Stimulated activated CD8-positive, alpha-beta memory T cell treated with anti-CD3 and anti-CD28 coated beads, Interleukin-15, amount 100 ng/mL, for 4 hours (primary cell): ENCODE results near the gene THAP9.
"Not testable (repeated sequence)": the region's sequence is repeated elsewhere in the genome, so short reads cannot be mapped to it uniquely, and the experiment has no call there.

Experiments used
- DNase-seq, 2 donors: peaks; one replicate each; pipeline ENCODE4 v3.0.0-alpha.2; 2020; ENCODE audit warnings: low read depth in 2 of 2

THAP9 gene

DNA sequence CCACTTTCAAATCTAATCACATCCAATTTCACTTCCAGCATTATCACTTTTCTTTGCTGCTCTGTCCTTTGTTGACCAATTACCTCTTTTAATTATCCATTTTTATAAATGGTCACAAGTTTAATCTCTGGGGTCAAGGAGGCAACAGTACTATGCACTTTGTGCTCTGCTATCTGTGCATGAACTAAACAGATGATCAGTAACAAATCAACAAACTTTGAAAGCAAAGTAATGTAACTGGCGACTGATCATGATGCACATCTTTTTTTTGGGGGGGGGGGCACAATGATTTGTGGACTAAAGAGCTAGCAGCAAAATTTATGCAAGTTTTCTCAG is 8.1 kb upstream of the THAP9 start:
- DNase-seq: no peak

DNA sequence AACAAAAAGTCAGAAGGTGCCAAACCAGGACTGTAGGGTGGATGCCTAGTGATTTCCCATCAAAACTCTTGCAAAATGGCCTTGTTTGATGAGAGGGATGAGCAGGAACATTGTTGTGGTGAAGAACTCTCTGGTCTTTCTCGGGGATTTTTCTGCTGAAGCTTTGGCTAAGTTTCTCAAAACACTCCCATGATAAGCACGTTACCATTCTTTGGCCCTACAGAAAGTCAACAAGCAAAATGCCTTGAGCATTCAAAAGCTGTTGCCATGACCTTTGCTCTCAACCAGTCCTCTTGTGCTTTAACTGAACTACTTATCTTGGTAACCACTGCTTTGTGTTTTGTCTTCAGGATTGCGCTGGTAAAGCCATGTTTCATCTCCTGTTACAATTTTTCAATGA is 6.6 kb upstream of the THAP9 start:
- no peak for DNase-seq

DNA sequence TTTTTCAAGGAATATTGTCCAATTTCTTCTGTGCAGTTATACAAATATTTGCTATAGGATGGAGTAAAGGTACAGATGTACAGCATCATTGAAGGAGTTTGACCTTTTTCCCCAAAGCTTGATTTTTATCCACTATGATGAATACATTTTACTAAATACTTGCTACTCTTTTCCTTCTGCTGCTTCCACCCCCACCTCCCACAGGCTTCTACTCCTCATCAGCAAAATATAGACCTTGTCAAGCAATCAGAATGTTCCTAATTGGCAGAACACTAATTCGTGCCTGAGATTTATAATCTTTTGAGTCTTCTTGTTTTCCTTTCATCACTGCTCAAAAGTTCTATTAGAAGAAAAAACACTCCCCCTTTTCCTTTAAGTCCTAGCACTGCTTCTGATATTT is 3.8 kb upstream of the THAP9 start:
- DNase-seq: no peak

DNA sequence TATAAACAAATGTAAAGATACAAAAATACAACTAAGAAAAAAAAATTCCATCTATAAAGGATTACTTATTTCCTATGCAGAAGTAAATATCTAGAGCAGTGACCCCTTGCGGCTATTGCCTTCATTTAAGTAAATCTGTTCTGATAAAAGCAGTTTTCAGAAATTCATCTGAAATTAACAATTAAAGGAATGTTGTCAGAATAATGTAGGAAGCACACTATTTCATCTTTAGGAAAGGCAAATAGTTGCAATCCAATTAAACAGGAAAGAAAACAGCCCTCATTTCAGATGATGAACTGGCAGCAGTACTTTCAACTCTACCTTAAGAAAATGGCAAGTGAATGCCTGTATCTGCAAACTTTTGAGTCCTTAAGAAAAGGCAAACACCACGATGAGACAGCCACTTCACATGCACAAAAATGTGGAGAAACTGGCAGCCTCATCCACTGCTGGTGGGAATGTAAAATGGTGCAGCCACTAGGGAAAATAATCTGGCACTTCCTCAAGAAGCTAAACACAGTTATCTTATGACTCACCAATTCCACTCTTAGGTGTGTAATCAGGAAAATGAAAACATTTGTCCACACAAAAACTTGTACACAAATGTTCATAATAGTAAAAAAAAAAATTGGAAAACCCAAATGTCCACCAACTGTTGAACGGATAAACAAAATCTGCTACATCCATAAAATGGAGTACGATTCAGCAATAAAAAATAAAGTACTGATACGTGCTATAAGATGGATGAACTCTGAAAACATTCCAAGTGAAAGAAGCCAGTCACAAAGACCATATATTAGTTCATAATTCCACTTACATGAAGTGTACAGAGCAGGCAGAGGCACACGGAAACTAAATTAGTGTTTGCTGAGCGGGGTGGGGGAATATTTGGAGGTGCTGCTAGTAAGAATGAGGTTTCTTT is 2.0 kb upstream of the THAP9 start:
- no peak for DNase-seq

DNA sequence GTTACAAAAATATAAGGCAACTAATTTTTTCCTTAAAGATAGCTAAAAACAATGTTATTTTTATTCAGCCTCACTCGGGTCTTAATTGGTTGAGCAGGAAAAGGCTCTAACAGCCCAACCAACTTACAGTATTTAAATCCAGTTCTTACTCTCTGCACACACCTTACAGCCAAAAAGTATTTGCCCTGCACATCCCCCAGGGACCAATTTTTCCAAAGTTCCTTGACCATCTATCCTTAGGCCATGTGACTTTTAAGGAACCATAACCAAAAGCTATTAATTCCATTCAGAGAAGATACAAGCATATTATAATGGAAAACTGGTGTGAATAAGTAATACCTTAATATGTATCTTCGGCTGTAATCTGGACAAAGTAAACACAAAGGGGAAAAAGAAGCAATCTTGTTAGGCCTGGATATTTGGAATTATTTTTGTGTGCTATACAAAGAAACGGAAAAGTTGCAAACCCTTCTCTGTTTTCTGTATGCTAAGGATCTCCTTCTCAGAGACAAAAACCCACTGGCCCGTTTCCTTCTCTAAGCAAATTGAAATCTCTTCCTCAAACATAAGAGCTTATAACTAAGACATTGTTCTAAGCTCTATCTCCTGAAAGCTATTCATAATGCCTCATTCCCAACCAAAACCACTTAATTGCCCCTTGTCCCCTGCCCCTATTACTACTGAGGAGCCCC is 1.0 kb upstream of the THAP9 start:
- DNase-seq: no peak

DNA sequence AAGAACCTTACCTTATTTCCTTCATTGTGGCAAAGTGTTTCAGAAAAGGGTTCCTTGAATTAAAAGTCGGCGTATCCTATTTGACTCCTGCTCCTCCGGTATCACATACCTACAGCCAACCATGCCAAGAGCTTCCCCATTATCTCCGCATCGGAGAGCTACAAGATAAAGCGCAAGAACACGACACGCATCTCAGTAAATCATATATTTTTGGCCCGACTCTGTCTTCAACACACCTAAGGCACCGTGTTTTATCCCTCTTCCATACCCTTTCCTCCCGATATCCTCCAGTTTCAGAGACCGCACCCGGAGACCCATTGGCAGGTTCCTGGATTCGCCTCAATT is 497 bp upstream of the THAP9 start:
- DNase-seq: no peak

DNA sequence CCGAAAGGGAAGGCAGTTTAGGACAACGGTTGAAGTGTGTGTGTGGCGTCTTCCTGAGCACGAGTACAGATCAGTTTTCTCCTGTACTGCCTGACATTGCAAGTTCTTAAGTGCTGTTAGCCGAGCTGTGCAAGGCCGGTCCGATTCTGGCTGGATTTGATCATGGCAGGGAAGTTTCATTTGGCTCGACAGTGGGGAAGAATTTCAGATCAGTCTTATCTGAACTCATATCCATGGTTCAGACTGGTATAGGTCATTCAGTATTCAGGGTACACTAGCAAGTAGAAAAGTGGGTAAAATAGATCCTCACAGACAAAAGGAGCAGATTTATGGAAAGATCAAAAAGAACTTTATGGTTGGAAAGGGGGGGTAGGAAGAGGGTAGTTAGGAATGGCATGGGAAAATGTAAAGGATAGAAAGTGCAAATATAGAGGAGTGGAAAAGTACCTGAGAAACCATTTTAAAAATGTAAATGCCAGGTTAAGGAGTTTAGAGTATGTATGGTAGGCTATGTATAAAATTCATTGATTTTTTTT is 716 bp downstream of the THAP9 start:
- no peak for DNase-seq

DNA sequence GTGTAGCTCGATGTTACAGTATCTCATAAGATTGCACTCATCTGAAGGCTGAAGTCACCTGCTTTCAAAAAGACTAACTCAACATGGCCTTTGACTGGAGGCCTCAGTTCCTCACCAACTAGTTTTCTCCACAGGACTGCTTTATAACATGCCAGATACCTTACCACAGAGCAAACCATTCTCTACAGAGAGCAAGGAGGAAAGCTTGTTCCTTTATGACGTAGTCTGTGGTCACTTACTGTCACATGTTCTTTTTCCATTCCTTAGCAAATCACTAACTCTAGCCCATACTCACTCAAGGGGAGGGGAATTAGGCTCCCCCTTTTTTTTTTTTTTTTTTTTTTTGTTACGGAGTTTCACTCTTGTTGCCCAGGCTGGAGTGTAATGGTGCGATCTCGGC is 3.2 kb downstream of the THAP9 start:
- no peak for DNase-seq

DNA sequence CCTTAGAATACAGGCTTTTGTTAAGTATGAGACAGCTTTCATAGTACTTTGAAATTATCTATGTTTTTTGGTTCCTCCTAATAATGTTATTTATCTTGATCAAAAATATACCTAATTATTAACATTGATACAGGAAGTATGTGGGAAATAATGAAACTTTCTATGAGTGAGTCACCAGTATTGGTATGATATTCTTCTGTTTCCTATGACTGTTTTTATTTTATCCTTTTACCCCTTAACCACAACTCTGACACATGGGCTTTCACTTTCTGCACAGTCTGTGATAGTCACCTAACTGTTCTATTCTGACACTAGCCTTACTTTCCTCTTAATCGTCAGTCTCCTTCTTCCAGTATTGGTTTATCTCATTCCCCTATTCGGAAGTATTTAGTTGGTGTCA is 4.7 kb downstream of the THAP9 start:
- peak in 1 of 2 donors; percentile 34 for DNase-seq

DNA sequence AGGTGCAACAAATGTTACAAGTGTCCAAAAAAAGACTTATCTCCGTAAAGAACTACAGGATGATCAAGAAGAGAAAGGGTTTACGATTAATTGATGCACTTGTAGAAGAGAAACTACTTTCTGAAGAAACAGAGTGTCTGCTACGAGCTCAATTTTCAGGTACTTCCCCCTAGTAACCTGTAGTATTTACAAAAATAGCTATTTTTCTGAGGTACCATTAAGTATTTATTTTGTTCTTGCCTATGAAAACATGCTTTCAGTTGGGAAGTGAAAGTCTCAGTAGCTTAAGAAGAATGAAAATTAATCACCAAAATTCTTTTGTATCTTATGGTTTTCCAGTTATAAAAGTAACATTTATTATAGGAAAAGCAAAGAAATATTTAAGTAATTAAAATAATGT is 5.9 kb downstream of the THAP9 start:
- no peak for DNase-seq

DNA sequence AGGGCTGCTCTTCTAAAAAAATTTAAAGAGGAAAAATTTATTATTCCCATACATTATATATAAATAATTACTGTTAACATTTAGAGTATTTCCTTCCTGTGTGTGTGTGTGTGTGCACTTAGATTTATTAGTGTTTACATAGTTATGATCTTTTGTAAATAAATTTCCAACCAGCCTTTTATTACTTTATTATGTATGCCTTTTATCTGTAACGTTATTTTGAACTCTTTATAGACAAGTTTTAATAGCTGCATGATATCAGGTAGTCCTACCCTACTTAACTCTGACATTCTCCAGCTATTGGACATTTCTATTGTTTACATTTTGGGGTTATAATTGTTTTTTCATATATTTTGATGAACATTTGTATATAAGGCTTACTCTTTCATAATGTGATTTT is 8.8 kb downstream of the THAP9 start:
- no peak for DNase-seq

DNA sequence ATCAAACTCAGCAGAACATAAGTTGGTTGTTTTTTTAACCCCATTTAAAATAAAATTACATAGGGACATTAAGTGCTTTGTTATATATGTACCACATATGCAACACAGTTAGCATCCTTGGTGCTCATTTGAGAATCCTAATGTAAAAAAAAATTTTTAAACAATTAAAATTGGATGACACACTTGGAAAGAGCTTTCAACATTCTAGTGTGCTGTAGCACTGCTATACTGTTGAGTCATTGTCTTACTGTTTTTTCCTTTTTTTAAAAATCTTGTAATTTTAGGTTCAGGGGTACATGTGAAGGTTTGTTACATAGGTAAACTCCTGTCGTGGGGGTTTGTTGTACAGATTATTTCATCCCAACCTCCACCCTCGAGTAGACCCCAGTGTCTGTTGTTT is 12.8 kb downstream of the THAP9 start:
- DNase-seq: no peak

DNA sequence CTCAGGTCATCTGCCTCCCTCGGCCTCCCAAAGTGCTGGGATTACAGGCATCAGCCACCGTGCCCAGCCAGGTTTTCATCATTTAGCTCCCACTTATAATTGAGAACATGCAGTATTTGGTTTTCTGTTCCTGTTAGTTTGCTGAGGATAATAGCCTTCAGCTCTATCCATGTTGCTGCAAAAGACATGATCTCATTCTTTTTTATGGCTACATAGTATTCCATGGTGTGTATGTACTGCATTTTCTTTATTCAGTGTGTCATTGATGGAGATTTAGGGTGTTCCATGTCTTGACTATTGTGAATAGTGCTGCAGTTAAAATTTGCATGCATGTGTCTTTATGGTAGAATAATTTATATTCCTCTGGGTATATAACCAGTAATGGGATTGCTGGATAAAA is 13.4 kb downstream of the THAP9 start:
- not testable (repeated sequence) for DNase-seq

DNA sequence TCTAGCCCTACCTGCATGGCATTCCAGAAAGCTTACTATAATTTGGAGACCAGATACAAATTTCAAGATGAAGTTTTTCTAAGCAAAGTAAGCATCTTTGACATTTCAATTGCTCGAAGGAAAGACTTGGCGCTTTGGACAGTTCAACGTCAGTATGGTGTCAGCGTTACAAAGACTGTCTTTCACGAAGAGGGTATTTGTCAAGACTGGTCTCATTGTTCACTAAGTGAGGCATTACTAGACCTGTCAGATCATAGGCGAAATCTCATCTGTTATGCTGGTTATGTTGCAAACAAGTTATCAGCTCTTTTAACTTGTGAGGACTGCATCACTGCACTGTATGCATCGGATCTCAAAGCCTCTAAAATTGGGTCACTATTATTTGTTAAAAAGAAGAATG is 17.6 kb downstream of the THAP9 start:
- no peak for DNase-seq

DNA sequence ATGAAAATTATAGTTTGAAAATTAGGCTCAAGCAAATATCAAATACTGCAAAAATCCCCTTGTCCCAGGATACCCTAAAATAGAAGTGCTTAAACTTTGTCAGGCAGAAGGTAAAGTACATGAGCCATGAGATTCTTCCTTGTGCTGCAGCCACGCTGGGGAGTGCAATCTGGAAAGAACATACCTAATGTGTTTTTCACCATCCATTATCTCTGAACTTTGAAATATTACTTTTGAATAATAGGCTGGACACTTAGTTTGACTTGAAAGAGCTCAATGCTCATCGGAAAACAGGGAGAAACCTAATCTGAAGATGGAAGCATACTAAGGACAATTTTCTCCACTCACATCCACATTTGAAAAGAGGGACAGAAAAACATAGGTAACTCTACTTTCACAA is 18.9 kb downstream of the THAP9 start:
- no peak for DNase-seq

DNA sequence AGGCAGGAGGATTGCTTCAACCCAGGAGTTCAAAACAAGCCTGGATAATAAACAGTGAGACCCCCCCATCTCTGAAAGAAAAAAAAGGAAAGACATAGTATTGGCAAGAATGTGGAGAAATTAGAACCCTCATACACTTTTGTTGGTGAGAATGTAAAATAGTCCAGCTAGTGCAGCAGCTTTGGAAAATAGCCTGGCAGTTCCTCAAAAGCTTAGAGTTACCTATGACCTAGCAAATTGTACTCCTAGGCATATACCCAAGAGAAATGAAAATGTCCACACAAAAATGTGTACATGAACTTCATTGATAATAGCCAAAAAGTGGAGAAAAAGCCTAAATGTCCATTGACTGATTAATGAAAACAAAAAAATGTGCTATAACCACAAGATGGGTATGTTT is 21.3 kb downstream of the THAP9 start:
- DNase-seq: no peak

DNA sequence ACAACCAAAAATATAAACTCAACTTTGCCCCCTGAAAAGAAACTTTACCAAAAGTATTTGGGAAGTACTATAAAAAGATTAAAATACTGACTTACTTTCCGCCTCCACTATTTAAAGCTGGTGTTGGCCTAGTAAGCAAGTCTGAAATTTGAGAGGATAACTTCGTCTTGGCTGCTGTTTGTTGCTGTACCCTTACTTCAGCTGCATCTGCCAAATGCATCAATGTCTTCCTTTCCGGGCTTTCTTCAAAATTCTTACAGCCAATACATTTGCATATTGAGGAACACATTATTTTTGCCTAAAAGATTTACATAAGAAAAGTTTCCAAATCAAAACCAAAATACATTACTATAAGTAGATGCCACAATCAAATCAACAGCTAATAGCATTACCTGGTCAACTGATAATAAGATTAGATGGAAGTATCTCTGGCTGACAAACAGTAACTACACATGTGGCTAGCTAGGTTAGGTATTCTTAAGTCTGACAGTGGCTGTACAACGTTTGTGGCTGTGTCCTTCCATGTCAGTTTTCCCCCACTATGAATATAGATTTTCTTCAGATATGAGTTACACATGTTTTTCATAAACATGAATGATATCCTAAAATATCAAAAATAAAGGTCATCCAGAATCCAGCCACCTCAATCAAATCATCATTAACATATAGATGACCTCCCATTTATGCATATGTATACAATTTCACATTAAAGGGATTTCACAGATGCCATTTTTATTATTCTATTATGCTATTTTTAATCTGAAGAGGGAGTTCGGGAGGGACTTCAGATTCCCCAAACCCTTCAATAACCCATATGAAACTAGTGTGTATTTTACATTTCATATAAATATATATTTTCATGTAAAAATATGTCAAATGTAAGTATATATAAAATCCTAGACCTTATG is 30.6 kb downstream of the THAP9 start:
- no peak for DNase-seq

DNA sequence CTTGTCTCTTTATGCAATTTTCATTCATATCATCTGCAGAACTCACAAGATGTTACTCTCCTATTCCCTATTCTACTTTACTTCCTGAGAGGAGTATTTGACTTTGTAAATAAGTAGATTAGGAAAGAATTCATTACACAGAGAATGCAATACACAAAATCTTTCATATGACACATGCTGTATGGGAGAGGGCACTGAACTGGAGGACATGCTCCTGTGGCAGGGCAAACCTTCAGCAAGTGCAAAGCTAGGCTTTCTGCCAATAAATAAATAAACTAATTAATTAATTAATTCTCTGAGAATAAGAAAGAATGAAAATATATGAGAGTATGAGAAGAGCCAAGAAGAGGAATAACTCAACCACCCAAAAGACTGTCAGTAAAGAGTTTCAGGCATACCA is 33.9 kb downstream of the THAP9 start:
- DNase-seq: no peak

DNA sequence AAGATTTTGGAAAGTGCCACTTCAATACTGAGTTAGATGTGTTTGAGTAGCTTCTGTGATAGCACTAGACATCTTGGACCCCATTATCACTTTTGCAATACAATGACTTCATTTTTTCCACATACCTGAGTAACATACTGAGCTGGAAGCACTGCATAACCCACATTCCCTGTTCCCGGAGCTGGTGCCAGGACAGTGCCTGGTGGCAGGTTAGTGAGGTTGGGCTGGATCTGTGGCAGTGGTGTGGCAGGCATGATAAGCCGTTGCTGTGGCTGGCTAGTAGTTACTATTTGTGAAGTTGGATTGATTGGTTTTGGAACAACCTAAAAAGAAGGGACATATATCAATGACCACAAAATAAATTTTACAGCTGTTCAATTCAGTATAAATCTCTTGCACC is 38.9 kb downstream of the THAP9 start:
- DNase-seq: no peak

DNA sequence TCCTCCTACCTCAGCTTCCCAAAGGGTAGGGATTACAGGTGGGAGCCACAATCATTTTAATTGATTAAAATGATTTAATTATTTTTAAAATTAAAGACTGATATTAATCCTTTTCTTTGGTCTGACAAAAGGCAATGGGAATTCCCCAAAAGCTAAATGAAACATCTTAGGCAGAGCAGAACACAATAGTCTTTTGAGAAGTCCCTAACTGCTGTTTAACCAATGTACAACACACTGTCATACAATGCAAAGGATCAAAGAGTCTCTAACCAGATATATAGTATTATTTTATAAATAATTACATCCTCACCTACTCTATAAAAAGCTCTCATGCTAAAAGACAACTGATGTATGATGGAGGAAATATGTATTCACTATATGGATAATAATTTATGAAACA is 47.0 kb downstream of the THAP9 start:
- no peak for DNase-seq

DNA sequence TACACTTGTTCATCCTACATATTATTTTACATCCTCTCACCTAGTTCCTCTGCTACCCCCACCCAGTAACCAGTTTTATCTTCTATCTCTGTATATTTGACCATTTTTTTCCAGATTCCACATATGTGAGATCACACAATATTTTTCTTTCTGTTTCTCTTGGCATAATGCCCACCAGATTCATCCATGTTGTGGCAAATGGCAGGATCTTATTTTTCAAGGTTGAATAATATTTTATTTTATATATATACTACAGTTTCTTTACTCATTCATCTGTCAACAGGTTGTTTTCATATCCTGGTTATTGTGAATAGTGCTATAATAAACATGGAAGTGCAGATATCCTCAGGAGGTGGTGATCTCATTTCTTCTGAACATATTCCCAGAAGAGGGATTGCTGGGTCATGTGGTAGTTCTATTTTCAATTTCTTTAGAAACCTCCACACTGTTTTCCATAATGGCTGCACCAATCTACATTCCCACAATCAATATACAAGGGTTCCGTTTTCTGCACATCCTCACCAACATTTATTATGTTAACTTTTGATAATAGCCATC is 48.2 kb downstream of the THAP9 start:
- DNase-seq: no peak

DNA sequence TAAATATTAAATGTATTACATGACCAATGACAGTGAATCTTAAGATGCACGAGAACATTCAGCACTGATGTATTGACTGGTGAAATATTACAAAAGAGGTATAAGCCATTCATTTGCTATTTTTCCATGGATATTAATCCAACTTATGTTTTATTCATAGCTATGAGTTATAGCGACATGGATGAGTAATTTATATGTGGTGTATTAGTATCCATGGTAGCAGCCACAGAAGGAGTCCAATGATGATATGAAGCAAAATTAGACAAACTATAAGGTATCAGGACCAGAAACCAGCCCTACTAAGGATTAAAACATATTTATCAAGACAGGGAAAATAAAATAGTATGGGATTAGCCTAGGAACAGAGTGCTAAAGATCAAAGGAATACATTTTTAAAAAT is 50.7 kb downstream of the THAP9 start:
- DNase-seq: no peak
